ENCODE data around the gene PHLDA2. TPM values are rescaled to one million over a fixed set of nuclear protein-coding genes. Genes with fewer than 3 reads are reported as not detected.

Gene PHLDA2
- total and polyA plus RNA-seq, 9 of the 15 experiments (the other 6 are each of a cell fraction or from before 2014, with no cell fraction given), result 0.43 to 42.4 (median 4.7) TPM

DNA sequence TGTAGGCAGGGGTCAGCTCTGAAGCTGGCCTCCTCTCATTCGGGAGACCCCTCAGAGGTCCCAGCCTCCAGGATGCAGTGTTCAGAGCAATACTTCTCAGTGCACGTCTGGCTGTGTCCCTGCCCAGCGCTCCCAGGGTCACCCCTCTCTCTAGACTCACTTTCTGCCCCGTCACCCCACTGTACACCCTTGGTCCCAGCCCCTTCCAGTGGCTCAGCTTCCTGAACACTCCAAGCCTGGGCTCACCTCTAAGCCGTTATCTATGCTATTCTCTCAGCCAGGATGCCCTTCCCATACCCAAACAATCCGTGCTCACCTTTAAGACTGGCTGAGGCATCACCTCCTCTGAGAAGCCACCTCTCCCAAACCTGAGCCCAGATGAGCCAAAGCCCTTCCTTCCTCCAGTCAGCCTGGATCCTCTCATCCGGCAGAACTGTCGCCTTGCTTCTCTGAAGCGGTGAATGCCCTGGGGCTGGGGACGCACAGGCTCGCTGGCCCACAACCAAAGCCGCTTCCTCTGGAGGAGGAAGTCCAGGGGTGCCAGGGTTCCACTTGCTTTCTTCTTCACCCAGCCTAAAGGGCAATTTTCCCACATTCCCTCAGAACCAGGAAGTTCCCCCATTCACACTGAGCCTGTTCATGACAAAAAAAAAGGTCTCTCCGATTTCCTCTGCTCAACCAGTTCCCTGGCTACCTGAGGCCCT, 30.0 kb downstream of the PHLDA2 start:
- FAIRE-seq (no peak), DNase-seq (ENCODE audit: extremely low read depth in 1 of 4, low spot score in 3 of 4) (no peak), ATAC-seq (no peak)
- 82% methylated on average over 10 of the region's 13 CpGs for WGBS (ENCODE audit: insufficient coverage, low coverage, missing lambda C conversion rate)
- no peaks in the 10 kb centered on the region for H4K20me1 ChIP-seq (replicated peaks; ENCODE audit: control insufficient read depth, insufficient read depth, low read length)
- H3K27ac ChIP-seq (ENCODE audit: extremely low read depth, low read depth, low read length), result no peak overlapping the region; the same call in 2 of the 3 replicates
- H3K36me3 ChIP-seq (ENCODE audit: control insufficient read depth, insufficient read depth, low read length), result no peaks in the 10 kb centered on the region
- H3K79me2 ChIP-seq (ENCODE audit: control insufficient read depth, insufficient read depth, low read length), result 0 out of 3 replicates have a peak, but pooled peaks cover 2% of the 10 kb centered on the region
- ChIA-PET CTCF (ENCODE audit: low intra/inter-chr PET ratio) (interaction anchor here (0.5 kb wide), 1 partner anchor 445 kb away, joined by 3 read pairs; no protein-coding TSS in a partner anchor), POLR2A (interaction anchor here (0.6 to 1.1 kb wide), 3 partner anchors 9 to 29 kb away, joined by 3 to 5 read pairs (median 3); no protein-coding TSS in a partner anchor)
- no peaks in the 10 kb centered on the region for H3K27me3 ChIP-seq (ENCODE audit: control insufficient read depth in 2 of 2, insufficient read depth in 2 of 2, low read length in 2 of 2)
- BruUV-seq (replicated peaks), result no TSS peak
- peak overlapping the region; percentile 51; the same call in 1 of the 2 replicates for H2AFZ ChIP-seq (ENCODE audit: low read depth, low read length)
- in situ Hi-C loops (cut with MboI), result loop anchor here (5.0 kb wide), 1 partner anchor 472 kb away; no protein-coding TSS in a partner anchor
- H3K9me1 ChIP-seq (ENCODE audit: control insufficient read depth, insufficient read depth, low read length), result no peaks in the 10 kb centered on the region
- no peak overlapping the region for H3K4me2 ChIP-seq (ENCODE audit: insufficient read depth, low read length)
- no peak overlapping the region for H3K4me3 ChIP-seq
- peaks cover 33 to 71% of the 10 kb centered on the region in 2 experiments for H3K4me1 ChIP-seq (replicated peaks in 1 of 2; ENCODE audit: control insufficient read depth in 2 of 2, insufficient read depth in 2 of 2, low read length in 2 of 2)
- peak overlapping the region in 1 of 2 experiments; percentile 73; a peak in 1 of 4 replicates for H3K9ac ChIP-seq (ENCODE audit: insufficient read depth in 1 of 2, low read depth in 2 of 2, low read length in 2 of 2)
- intact Hi-C loops (cut with micrococcal nuclease), result loop anchor here (10.0 kb wide), 3 partner anchors 196 to 594 kb away; partner anchors contain the start of genes C11orf21 and TSPAN32
- no peaks in the 10 kb centered on the region for H3K9me3 ChIP-seq (replicated peaks; ENCODE audit: control insufficient read depth, insufficient read depth, low read depth, low read length)
- TF ChIP-seq GABPB1 (CRISPR knock-in tag; IDR thresholded peaks at IDR 0.05), result 0 out of 2 replicates have a peak, but pooled peaks have one; percentile 11
- TF ChIP-seq ZNF561 (CRISPR knock-in tag; conservative IDR thresholded peaks at IDR 0.05), result 0 out of 2 replicates have a peak, but pooled peaks have one; percentile 22
- TF ChIP-seq, protein P1, sequence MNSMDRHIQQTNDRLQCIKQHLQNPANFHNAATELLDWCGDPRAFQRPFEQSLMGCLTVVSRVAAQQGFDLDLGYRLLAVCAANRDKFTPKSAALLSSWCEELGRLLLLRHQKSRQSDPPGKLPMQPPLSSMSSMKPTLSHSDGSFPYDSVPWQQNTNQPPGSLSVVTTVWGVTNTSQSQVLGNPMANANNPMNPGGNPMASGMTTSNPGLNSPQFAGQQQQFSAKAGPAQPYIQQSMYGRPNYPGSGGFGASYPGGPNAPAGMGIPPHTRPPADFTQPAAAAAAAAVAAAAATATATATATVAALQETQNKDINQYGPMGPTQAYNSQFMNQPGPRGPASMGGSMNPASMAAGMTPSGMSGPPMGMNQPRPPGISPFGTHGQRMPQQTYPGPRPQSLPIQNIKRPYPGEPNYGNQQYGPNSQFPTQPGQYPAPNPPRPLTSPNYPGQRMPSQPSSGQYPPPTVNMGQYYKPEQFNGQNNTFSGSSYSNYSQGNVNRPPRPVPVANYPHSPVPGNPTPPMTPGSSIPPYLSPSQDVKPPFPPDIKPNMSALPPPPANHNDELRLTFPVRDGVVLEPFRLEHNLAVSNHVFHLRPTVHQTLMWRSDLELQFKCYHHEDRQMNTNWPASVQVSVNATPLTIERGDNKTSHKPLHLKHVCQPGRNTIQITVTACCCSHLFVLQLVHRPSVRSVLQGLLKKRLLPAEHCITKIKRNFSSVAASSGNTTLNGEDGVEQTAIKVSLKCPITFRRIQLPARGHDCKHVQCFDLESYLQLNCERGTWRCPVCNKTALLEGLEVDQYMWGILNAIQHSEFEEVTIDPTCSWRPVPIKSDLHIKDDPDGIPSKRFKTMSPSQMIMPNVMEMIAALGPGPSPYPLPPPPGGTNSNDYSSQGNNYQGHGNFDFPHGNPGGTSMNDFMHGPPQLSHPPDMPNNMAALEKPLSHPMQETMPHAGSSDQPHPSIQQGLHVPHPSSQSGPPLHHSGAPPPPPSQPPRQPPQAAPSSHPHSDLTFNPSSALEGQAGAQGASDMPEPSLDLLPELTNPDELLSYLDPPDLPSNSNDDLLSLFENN (IDR thresholded peaks at IDR 0.05; ENCODE audit: low read depth in 2 of 2, low read length in 2 of 2), result no peak
- no peak for TF ChIP-seq BHLHE40 (IDR thresholded peaks at IDR 0.05; ENCODE audit: low read length)
- no peak for TF ChIP-seq LCOR (CRISPR knock-in tag; IDR thresholded peaks at IDR 0.05)
- 0 out of 2 replicates have a peak, but pooled peaks have one; percentile 45 for TF ChIP-seq IRF2 (CRISPR knock-in tag; IDR thresholded peaks at IDR 0.05)
- TF ChIP-seq ZNF589 (CRISPR knock-in tag; IDR thresholded peaks at IDR 0.05; ENCODE audit: low read depth), result peak; percentile 30; the same call in 1 of the 2 replicates
- no peak for TF ChIP-seq GABPB2 (CRISPR knock-in tag; conservative IDR thresholded peaks at IDR 0.05)
- TF ChIP-seq ZNF232 (CRISPR knock-in tag; IDR thresholded peaks at IDR 0.05), result no peak
- no peak for TF ChIP-seq RCOR1 (IDR thresholded peaks at IDR 0.05; ENCODE audit: borderline replicate concordance in 1 of 2, low read depth in 2 of 2, low read length in 2 of 2)
- TF ChIP-seq L3MBTL2 (IDR thresholded peaks at IDR 0.05), result peak; percentile 26
- no peak for TF ChIP-seq GATAD2A (IDR thresholded peaks at IDR 0.05)
- no peak for TF ChIP-seq DNMT1 (IDR thresholded peaks at IDR 0.05)
- TF ChIP-seq, protein P2, sequence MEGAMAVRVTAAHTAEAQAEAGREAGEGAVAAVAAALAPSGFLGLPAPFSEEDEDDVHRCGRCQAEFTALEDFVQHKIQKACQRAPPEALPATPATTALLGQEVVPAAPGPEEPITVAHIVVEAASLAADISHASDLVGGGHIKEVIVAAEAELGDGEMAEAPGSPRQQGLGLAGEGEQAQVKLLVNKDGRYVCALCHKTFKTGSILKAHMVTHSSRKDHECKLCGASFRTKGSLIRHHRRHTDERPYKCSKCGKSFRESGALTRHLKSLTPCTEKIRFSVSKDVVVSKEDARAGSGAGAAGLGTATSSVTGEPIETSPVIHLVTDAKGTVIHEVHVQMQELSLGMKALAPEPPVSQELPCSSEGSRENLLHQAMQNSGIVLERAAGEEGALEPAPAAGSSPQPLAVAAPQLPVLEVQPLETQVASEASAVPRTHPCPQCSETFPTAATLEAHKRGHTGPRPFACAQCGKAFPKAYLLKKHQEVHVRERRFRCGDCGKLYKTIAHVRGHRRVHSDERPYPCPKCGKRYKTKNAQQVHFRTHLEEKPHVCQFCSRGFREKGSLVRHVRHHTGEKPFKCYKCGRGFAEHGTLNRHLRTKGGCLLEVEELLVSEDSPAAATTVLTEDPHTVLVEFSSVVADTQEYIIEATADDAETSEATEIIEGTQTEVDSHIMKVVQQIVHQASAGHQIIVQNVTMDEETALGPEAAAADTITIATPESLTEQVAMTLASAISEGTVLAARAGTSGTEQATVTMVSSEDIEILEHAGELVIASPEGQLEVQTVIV (CRISPR knock-in tag; IDR thresholded peaks at IDR 0.05; ENCODE audit: borderline replicate concordance), result no peak
- peak; percentile 61 for TF ChIP-seq ZNF584 (CRISPR knock-in tag; IDR thresholded peaks at IDR 0.05; ENCODE audit: low read depth)
- no peak for TF ChIP-seq TBP (optimal IDR thresholded peaks at IDR 0.05; ENCODE audit: low read depth, low read length)
- TF ChIP-seq LEF1 (IDR thresholded peaks at IDR 0.05), result no peak

Data from K562 (cell line).